ENCODE data around the gene LRRC37A3.
"Not testable (repeated sequence)": the region's sequence is repeated elsewhere in the genome, so short reads cannot be mapped to it uniquely, and the experiment has no call there.

Gene LRRC37A3

GRCh38 chr17:64936117-64936516, 16.8 kb upstream of the LRRC37A3 start:
- DNase-seq (ENCODE audit: low read depth), result no peak
- no peak overlapping the region for H3K4me3 ChIP-seq (replicated peaks; ENCODE audit: low read depth, low read length)
- TF ChIP-seq CTCF (IDR thresholded peaks at IDR 0.05; ENCODE audit: low read length, missing control alignments), result no peak

- not testable (repeated sequence) for H3K4me3 ChIP-seq (replicated peaks; ENCODE audit: low read depth, low read length); DNase-seq (ENCODE audit: low read depth)
Measured at GRCh38 chr17:64934284-64934778, 15.1 kb upstream of the LRRC37A3 start.

GRCh38 chr17:64932850-64933249, 13.6 kb upstream of the LRRC37A3 start:
- not testable (repeated sequence) for H3K4me3 ChIP-seq (replicated peaks; ENCODE audit: low read depth, low read length); DNase-seq (ENCODE audit: low read depth)

- not testable (repeated sequence) for H3K4me3 ChIP-seq (replicated peaks; ENCODE audit: low read depth, low read length); DNase-seq (ENCODE audit: low read depth)
Measured at GRCh38 chr17:64930374-64930773, 11.1 kb upstream of the LRRC37A3 start.

GRCh38 chr17:64929419-64930209, 10.3 kb upstream of the LRRC37A3 start:
- not testable (repeated sequence) for DNase-seq (ENCODE audit: low read depth)

GRCh38 chr17:64928701-64929100, 9.4 kb upstream of the LRRC37A3 start:
- DNase-seq (ENCODE audit: low read depth); H3K4me3 ChIP-seq (replicated peaks; ENCODE audit: low read depth, low read length): not testable (repeated sequence)

More at GRCh38 chr17:64929419-64930209, 10.3 kb upstream of the LRRC37A3 start:
- H3K4me3 ChIP-seq (replicated peaks; ENCODE audit: low read depth, low read length), result not testable (repeated sequence)

GRCh38 chr17:64927444-64927843, 8.2 kb upstream of the LRRC37A3 start:
- peak; percentile 71 for DNase-seq (ENCODE audit: low read depth)

GRCh38 chr17:64926430-64926829, 7.2 kb upstream of the LRRC37A3 start:
- not testable (repeated sequence) for H3K4me3 ChIP-seq (replicated peaks; ENCODE audit: low read depth, low read length); DNase-seq (ENCODE audit: low read depth)

More at GRCh38 chr17:64927444-64927843, 8.2 kb upstream of the LRRC37A3 start:
- H3K4me3 ChIP-seq (replicated peaks; ENCODE audit: low read depth, low read length), result not testable (repeated sequence)
- peak; percentile 38 for TF ChIP-seq CTCF (IDR thresholded peaks at IDR 0.05; ENCODE audit: low read length, missing control alignments)

- H3K4me3 ChIP-seq (replicated peaks; ENCODE audit: low read depth, low read length); DNase-seq (ENCODE audit: low read depth): not testable (repeated sequence)
Measured at GRCh38 chr17:64925244-64925643, 6.0 kb upstream of the LRRC37A3 start.

- not testable (repeated sequence) for DNase-seq (ENCODE audit: low read depth); H3K4me3 ChIP-seq (replicated peaks; ENCODE audit: low read depth, low read length)
Measured at GRCh38 chr17:64923051-64923568, 3.8 kb upstream of the LRRC37A3 start.

GRCh38 chr17:64920419-64921172, 1.3 kb upstream of the LRRC37A3 start:
- TF ChIP-seq CTCF (IDR thresholded peaks at IDR 0.05; ENCODE audit: low read length, missing control alignments), result no peak
- no peak overlapping the region for H3K4me3 ChIP-seq (replicated peaks; ENCODE audit: low read depth, low read length)
- no peak for DNase-seq (ENCODE audit: low read depth)

Data from fibroblast of pulmonary artery (primary cell).